Hippocampal formation (tissue), 2 donors: ENCODE measurements around the gene FHL3.

Experiments used
- DNase-seq, 2 donors: peaks; one replicate each; lab custom pipeline; 2025; lab: John Stamatoyannopoulos, UW

Gene FHL3, protein sequence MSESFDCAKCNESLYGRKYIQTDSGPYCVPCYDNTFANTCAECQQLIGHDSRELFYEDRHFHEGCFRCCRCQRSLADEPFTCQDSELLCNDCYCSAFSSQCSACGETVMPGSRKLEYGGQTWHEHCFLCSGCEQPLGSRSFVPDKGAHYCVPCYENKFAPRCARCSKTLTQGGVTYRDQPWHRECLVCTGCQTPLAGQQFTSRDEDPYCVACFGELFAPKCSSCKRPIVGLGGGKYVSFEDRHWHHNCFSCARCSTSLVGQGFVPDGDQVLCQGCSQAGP

DNA sequence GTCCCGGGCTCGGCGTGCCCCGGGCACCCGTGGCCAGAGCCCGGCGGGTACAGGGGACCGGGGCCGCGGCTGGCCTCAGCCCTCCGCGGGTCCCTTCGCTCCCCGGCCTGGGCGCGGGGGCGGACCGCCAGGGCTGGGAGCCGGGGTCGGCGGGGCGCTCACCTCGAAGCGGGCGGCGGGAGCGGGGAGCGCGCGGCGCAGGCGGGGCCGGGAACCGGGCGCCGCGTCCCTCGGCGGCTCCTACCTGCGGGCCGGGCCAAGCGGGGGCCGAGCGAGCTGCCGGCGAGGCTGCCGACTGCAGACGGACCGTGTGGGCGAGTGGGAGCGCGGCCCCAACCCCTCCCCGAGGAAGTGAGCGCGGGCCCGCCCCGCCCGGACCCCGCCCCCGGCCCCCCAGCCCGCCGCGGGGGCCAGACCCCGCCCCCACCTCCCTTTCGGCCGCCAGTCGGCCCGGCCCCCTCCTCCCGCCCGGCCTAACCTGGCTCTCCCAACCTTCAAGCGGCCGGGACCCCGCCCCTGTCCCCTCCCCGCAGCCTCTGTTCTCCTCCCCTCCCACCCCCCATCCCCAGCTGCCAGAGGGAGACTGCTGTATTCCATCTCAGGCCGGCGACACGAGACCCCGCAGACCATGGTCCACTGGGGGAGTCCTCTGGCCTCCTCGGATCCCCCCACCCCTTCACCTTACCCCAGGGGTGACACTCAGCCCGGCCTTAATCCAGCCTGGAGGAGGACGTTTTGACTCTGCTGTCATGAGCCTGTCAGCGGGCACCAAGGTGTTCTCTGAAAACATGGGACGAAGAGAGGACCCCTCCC is at the start of gene FHL3:
FHL3 (minus strand) TSS at position 320 of the 813 bp plus-strand sequence. CDS start 6,102 bp downstream, outside the sequence.
- no peak for DNase-seq

DNA sequence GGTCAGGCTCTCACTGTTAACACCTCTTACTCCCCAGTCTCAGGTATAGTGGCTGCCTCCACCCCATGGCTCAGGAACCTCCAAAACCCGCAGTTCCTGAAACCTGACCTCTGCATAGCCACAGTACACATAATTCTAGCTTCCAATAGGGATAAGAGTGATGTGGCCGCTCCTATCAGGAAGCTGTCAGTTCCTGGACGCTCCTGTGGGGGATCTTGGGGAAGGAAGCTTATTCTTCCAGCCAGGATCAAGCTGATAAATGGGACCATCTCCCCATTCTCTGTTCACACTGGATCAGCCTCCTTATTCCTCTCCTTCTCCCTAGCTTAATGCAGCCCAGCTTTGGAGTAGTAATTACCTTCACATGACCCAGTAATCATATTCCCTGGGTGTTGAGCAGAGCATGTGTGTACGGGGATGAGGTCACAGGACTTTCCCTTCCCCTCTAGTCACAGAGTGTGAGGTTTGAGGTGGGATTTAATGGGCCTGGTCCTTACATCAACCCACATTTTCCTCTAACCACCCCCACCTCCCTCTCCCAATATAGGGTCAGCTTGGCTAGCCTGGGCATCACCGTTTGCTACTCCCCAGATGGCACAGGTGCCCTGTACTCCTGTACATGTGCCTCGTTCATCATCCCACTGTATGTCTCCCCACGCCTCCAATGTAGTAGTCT is 48.2 kb upstream of the FHL3 start:
- DNase-seq = no peak

DNA sequence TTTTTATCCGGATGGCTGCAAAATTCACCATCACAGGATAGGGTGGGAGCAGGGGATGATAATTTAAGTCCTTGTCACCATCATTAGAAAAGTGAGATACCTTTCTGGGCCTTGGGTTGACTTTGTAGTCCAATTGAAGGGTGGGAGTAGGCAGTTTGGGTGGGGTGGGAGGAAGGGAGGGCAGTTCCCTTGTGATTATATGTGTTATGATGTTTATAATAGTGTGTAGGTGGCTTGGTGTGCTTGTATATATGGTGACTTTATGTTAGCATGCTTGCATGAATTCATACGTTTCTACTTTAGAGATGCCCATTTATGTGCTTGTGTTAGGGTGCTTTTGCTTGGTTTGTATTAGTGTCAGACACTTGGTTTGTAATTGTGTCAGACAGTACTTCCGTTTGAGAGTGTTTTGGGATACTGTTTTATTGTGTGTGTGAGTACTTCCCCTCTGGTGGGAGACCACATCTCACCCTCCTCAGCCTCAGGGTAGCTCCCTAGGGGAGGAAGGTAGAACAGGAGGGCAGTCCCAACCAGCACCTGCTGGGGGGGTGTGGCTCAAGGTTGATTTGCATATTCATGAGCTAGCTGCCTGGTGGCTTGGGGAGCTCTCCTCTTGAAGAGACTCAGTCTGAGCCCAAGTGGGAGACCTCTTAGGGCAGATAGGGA is 47.6 kb upstream of the FHL3 start:
- DNase-seq = no peak

DNA sequence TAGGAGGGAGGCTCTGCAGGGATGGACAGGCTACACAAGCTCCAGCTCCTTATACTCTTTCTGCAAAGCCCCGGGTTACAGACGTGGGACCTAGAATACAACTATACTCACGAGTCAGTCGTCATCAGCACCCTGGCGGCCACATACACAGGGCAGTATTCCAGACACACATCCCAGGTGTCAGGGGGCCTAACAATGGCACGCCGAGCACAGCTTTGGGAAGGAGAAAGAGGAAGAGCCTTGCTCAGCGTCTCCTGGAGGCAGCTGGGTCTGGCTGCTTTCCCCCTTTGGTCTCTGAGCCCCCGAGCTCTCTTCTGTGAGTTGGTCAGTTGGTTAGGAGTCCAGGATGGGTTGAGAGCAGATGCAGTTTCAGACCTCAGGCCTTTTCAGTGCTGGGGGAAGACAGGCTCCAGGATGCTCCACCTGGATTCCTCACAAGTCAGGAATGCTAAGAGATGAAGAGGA is 45.8 kb upstream of the FHL3 start:
- DNase-seq = no peak

DNA sequence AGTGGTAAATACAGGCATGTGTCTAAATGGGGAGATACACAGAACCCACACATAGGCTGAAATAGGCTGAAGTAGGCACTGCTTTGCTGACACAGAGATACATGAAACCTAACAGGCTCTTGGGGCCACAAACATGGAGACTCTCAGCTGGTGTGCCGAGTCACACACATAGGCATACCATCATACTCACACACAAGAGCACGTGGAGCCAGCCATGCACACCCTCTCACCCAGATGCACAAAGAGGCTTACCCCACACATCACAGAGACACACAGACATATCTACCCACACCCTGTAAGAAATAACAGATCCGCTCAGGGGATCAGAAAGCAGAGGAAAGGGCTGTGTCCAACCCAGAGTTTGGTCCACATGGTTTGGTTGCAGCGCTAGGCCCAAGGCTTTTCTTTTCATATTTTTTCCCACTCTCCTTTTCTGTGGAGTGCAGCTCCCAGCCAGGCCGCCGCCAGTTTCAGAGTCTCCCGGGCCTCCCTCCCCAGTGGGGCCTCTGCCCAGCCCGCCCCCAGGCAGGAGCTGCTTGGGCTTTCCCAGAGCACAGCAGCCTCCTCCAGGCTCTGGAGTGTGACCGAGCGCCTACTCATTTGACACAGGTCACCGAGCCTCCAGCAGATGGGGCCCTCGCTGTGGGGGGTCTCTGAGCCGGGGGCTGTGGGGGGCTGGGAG is 45.2 kb upstream of the FHL3 start:
- DNase-seq = no peak

DNA sequence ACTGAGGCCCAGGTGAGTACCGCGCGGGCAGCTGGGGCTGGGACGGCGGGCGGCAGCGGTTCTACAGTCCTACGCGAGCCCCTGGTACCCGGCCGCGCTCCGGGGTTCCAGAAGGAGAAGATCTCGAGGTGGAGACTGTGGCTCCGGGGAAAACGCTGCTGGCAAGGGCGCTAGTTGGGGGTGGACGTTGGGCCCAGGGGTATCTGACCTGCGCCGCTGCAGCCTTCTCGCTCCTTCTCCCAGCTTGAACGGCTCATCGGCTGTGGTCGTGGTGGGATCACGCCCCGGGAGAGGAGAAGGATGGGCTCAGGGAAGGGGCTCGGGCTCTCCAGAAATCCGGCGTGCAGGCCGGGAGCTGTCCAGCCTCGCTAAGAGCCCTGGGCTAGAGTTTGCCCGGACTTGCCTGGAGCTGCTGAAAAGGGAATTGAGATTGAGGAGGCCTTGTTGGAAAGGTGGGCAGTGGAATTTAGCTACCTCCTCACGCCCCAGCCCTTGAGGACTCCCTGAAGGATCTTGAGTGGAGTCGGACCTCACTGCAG is 42.4 kb upstream of the FHL3 start:
- DNase-seq = no peak

DNA sequence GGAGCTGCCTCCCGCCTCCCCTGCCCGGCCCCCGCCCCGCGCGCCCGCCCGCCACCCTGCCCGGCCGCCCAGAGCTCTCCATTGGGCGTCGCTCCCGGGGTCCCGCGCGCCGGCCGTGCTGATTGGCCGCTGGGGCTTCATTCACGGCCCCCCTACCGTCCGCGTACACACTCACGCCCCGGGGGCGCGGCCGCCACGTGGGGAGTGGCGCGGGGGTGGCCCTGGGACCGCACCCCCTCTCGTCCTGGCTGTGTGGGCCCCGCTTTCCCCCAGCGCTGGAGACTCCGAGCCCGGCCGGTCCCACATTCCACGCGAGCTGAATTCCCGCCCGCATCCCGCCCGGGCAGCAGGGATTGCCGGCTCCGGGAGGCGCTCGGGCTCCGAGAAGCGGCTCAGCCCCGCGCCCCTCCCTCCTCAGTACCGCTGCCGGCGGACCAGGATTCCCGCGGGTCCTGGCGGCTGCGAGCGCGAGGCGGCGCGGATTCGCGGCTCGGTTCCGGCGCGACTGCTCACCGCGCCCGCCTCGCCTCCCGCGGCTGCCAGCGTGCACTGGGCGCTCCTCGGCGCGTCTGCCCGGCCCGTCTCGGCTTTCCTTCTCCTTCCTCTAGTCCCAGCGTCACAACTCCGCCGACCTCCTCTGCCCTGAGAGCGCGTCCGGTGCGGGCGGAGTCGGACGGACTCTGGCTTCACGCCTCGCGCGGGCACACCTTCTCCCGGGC is 41.7 kb upstream of the FHL3 start:
- peak; percentile 81 to 91 for DNase-seq

DNA sequence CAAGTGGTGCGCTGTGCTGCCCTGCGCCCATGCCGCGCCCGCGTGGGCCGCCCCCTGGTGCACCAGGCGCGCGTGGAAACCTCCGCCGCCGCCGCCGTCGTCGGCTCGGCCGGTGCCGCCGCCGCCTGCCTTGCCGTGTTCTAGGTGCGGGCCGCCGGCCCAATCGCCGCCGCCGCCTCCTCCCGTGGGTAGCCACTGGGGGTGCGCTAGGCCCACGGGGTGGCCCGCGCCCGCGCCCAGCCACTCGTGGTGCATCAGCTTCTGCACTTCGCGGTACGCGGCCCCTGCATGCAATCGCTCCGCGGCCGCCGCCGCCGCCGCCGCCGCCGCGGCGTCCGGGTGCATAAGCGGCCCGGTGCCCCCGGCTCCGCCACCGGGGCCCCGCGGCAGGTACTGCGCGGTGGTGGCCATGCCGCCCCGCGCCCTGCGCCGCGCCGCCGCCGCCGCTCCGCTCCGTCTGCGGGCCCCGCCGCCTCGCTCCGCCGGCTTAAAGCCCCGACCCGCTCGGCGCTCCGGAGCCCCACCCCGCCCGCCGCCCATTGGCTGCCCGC is 41.1 kb upstream of the FHL3 start, which contains the start of gene POU3F1:
POU3F1 (minus strand) TSS at position 461 of the 551 bp plus-strand sequence; CDS start at position 411, 50 bp downstream.
- DNase-seq = no peak

DNA sequence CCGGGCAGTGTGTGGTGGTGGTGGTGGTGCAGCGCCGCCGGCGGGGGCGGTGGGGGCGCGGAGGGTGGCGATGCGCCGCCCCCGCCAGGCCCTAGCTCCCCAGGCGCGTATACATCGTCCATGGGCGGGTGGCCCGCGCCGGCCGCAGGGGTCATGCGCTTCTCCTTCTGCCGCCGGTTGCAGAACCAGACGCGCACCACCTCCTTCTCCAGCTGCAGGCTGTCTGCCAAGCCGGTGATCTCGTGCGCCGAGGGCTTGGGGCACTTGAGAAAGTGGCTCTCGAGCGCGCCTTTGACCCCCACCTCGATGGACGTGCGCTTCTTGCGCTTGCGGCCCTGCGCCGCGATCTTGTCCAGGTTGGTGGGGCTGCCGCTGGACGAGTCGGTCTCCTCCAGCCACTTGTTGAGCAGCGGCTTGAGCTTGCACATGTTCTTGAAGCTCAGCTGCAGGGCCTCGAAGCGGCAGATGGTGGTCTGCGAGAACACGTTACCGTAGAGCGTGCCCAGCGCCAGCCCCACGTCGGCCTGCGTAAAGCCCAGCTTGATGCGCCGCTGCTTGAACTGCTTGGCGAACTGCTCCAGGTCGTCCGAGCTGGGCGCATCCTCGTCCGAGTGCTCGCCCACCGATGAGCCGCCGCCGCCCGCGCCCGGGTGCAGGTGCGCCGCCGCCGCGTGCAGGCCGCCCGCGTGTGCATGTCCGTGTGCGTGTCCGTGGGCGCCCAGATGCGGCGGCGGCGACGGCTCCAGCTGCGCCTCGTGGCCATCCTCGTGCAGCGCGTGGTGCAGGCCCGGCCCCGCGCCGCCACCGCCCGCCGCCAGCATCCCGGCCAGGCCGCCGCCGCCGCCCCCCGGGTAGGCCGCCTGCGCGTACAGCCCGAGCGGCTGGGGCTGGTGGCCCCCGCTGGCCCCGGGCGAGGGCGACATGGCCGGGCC is 40.4 kb upstream of the FHL3 start:
- DNase-seq = no peak

DNA sequence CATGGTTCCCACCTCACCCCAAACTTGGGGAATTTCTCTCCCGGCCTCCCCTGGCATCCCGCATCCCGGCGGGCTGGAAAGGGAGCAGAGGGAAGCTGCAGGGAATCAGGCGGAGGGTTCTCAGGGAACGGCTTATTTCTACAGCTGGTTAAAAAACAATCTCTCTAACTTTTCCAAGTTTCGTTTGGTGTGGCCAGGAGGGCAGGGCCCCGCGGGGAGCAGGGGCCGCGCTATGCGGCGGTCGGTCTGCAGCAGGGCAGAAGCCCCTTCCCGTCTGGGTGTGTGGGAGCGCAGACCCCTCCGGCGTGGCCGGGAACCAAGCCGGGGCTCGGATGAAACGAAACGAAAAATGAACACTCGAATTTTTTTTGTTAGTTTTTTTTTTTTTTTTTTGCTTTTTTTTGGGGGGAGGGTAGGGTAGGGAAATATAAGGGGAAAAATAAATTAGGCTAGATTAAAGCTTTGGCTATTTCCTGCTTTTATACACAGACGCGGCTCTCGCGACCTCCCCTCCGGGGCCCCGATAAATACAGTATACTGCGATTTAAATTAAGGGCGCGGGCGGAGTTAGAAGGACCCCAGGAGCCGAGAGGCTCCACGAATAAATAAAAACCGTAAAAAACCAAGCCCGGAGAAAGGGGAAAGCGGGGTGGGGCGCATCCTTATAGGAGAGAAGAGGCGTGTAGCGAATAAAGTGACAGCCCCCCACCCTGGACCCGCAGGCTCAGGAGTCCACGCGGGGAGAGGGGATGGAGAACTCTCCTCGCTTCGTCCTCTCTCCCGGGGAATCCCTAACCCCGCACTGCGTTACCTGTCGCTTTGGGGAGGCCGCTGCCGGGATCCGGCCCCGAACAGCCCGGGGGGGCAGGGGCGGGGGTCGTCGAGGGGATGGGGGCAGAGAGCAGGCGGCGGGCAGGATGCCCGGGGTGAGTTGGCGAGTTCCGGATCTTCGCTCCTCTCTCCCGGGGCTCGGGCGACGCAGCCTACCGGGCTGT is 39.2 kb upstream of the FHL3 start:
- no peak for DNase-seq

DNA sequence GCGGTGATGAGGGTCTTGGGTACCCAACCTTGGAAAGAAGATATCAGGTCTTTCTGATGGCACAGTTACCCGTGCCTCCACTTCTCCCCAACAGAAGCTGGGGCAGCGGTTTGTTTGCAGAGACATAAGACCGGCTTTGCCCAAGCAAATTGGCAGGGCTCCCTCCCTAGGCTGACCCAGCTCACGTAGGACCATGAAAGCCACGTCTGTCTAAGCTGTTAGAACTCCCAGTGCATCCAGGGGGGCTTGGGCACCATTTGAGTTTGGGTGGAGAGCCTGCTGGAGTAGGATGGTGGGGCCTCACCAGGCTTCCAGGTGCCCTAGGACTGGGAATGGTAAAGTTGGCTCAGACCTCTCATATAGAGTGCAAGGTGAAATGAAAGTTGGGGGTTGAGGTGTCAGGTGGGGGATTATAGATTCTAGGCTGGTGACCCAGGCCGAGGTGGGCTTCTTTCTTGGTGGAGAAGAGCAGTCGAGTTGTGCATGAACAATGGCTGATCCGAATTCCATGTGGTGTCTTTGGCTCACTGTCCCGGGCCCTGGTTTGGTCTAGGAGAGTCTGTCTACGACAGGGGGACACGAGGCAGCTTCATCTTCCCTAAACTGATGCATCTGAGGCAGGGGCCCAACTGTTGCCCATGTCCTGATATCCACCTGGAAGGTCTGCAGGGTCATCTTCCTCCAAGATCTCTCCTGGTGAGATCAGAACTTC is 37.9 kb upstream of the FHL3 start:
- DNase-seq = no peak

DNA sequence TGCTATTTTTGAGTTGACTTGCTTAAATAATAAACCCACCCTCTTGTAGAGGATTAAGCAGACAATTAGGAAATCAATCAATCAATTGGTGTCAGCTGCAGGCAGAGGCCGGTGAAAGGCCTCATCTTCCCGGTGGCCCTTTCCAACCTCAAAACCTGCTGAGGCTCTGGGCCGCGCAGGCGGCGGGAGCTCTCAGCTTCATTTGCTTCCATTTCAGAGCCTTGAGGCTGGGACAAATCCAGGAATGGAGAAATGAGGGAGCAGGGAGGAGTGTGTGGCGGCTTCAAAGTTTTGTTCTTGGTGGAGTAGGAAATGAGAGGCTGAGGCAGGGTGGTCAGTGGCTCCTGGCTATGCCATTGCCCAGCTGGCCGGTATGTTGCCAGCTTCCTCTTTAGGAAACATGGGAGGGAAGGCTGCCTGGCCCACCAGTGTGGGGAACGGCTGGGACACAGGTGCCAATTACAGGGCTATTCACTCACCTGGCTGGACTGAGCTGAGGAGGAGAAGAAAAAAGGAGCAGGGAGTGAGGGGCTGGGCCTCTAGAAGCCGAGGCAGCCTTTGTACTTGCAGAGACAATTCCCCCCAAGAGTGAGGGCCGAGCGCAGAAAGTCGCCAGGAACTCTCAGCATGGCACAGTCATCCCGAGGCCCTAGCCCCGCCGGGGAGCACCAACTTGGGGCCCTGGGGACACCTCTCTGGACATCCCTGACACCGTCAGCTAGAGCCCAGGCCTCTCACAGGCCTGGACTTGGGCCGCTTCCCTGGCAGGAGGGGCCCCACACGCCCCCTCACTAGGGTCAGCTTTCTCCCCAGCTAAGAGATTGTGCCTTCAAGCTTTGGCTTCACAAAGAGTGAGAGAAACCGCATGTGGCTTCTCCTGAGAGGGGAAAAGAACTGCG is 36.9 kb upstream of the FHL3 start:
- DNase-seq = no peak

DNA sequence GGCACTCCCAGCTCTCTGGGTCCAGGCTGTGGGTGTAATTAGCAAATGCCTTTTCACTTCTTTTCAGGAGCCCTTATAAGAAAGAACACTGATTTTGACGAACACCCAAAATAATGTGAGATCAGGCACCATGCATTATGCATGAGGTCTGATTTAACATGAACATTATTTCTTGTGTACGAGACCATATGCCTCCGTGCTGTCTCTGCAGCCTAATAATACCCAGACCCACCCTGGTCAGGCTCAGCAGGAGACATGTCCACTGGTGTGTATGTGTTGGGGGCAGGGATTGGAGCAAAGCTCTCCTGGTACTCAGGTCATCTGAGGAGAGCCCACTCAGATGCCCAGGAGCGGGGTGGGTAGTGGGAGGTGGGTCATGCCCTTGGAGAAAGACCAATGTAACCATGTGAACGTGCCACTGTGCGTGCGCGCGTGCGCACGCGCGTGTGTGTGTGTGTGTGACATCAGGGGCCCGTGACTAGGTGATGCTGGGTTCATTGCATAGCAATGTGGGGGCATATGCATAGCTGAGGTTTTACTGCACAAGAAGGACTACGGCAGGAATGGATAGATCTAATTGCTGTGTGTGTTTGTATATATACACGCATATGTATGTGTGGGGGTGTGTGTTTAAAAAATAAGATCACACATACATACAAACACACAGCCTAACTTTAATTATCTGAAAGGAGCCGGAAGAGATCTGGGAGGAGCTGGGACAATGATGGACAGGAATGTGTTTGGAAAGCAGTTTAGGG is 34.2 kb upstream of the FHL3 start:
- no peak for DNase-seq

DNA sequence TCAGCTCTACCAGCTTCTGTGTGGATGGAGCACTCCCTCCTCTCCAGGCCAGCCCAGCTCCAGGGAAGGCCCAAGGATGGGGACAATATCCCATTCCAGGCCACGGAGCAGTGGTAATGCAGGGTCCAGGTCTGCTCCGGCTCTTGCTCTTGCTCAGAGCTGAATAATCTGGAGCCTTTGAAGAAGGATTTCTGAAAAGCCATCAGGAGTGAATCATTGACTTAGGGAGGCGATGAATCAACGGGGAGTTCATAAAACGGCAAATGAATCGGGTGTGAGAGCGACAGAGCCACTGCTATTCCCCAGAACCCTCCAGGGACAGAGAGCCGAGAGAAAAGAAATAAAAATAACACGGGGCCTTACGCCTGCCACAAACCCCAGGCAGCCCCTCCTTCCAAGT is 33.5 kb upstream of the FHL3 start:
- no peak for DNase-seq

DNA sequence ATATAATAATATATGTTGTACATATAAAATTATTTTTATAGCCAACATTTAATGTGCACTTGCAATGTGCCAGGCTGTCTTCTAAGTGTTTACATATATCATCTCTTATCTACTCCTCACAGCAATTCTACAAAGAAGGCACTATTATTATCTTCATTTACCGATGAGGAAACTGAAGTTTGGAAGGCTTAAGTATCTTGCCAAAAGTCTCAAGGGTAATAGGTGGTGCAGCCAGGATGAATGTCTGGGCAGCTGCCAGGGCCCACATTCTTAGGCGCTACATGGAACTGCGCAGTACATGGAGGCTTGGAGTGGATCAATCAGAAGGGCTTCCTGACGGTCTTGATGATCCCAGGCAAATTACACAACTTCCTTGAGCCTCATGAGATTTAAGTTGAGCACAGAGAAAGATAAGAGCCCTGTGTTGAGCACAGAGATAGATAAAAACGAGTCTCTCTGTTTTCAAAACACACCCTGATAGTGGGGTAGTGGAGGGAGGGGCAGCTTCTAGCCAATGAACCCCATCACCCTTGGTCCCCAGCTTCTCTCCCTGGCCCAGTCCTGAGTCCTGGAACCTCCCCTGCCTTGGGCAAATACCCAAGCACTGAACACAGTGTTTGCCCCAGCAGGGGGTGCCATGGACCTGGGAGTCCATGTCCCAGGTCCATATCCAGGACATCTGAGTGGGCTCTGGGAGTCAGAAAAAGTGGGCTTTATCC is 32.1 kb upstream of the FHL3 start:
- no peak for DNase-seq
